ENCODE measurements around the gene MTG1. TPM values are rescaled to one million over a fixed set of nuclear protein-coding genes. Genes with fewer than 3 reads are reported as not detected.
"Not testable (repeated sequence)": the region's sequence is repeated elsewhere in the genome, so short reads cannot be mapped to it uniquely, and the experiment has no call there.

MTG1 gene
- total RNA-seq, 1 donor from 2014 or later: 47.3 TPM

GRCh38 chr10:133396035-133396624 lies 2.2 kb downstream of the MTG1 start:
- ATAC-seq: no peak
- DNase-seq (ENCODE audit: low spot score): no peak

GRCh38 chr10:133397938-133398337 lies 4.0 kb downstream of the MTG1 start:
- no peak for DNase-seq (ENCODE audit: low spot score)
- no peak for ATAC-seq

DNA sequence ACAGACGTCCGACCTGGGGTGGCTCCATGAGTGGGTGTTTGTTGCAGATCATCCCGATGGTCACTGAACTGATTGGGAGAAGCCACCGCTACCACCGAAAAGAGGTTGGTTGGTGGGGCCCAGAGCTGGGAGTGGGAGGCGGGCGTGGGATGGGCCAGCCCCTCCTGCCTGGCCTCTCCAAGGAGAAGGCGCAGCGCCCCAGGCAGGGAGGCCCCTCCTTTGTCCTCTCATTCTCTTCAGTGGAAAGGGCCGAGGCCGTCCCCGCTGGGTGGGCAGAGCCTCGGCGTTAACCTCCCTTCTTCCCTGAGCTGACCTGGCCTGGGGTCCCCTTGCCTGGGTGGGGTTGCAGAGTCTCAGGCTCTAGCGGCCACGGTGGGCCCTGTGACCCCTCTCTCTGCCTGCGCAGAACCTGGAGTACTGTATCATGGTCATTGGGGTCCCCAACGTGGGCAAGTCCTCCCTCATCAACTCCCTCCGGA lies 5.2 kb downstream of the MTG1 start:
- ATAC-seq (no peak), DNase-seq (ENCODE audit: low spot score) (no peak)

GRCh38 chr10:133400624-133401424 lies 6.9 kb downstream of the MTG1 start:
- DNase-seq (ENCODE audit: low spot score) (peak; percentile 32), ATAC-seq (no peak)

- no peak for DNase-seq (ENCODE audit: low spot score)
- no peak for ATAC-seq
Measured at GRCh38 chr10:133401500-133401899, 7.5 kb downstream of the MTG1 start.

DNA sequence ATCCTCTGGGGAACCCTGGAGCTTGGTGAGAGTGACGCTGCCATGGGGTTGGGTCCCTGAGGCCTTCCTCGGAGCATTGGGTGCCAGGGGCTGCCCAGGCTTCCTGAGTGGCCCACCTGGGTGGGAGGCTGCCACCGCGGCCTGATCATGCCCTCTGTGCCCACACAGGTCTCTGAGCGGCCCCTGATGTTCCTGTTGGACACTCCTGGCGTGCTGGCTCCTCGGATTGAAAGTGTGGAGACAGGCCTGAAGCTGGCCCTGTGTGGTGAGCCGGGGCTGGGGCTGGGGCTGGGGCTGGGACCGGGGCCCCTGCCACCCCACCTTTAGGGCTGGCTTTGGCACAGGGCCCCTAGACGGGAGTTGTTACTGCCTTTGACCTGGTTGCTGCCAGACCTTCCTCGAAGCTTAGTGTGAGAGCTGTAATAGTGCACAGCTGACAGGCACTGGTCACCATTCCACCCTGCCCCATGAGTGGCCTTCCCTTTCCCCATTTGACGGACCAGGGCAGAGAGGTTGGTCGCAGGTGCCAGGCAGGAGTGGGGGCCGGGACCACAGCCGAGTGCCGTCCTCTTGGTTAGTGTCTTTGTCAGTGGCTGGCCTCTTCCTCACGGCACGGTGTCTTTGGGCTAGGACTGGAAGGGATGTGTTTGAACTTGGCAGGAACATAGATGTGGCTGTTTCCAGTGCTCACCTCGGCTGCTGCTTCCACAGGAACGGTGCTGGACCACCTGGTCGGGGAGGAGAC lies 8.2 kb downstream of the MTG1 start:
- ATAC-seq: no peak
- no peak for DNase-seq (ENCODE audit: low spot score)

GRCh38 chr10:133403359-133403758 lies 9.4 kb downstream of the MTG1 start:
- ATAC-seq: no peak

DNA sequence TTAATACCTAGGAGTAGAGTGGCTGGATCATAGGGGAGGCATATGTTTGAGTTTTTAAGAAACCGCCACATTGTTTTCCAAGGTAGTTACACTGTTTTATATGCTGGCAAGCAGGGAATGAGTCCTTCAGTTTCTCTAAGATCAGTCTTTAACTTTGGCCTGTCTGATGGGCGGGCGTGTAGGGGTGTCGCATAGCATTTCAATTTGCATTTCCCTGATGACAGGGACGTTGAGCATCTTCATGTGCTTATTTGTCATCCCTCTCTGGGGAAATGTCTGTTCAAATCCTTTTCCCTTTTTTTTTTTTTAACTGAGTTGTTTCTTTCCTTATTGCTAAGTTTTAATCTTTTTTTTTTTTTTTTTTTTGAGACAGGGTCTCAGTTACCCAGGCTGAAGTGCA lies 9.8 kb downstream of the MTG1 start:
- no peak for DNase-seq (ENCODE audit: low spot score)
- ATAC-seq: no peak

More at GRCh38 chr10:133403359-133403758, 9.4 kb downstream of the MTG1 start:
- no peak for DNase-seq (ENCODE audit: low spot score)

GRCh38 chr10:133405272-133405671 lies 11.3 kb downstream of the MTG1 start:
- DNase-seq (ENCODE audit: low spot score) (no peak), ATAC-seq (no peak)

GRCh38 chr10:133405844-133406527 lies 12.0 kb downstream of the MTG1 start:
- ATAC-seq (no peak), DNase-seq (ENCODE audit: low spot score) (no peak)

DNA sequence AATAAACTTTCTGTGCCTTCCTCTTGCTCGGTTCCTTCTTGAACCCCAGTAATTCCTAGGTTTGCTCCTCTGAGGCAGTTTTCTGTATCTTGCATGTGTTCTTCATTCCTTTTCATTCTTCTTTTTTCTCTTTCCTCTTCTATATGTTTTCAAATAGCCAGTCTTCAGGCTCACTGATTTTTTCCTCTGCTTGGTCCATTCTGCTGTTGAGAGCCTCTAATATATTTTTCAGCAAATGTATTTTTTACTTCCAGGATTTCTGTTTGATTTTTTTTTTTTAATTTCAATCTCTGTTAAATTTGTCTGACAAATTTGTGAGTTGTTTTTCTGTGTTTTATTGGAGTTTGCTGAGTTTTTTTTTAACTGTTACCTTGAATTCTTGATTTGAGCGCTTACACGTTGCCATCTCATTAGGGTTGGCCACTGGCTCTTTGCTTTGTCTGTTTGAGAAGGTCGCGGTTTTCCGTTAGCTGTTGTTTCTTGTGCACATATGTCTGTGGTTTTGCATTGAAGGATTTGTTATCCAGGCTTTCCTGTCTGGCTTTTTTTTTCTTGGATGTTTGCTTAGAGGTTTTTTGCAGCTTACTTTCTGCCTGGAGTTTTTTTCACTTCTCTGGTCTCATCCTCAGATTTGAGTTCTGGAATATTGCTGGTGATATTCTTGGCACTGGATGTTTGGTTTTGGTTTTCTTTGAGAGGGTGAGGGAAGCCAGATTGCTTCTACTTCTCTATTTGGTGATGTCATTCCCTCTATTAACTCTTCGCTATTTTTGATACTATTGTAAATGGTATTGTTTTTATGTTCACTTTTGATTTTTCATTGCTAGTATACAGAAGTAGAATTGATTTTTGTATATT lies 17.8 kb downstream of the MTG1 start:
- no peak for DNase-seq (ENCODE audit: low spot score)
- no peak for ATAC-seq

GRCh38 chr10:133412381-133412711 lies 18.4 kb downstream of the MTG1 start:
- DNase-seq (ENCODE audit: low spot score) (no peak), ATAC-seq (no peak)

- DNase-seq (ENCODE audit: low spot score); ATAC-seq: not testable (repeated sequence)
Measured at GRCh38 chr10:133414401-133414800, 20.4 kb downstream of the MTG1 start.

GRCh38 chr10:133415752-133416151 lies 21.8 kb downstream of the MTG1 start:
- ATAC-seq (no peak), DNase-seq (ENCODE audit: low spot score) (no peak)

- ATAC-seq (no peak), DNase-seq (ENCODE audit: low spot score) (no peak)
Measured at GRCh38 chr10:133418289-133418993, 24.5 kb downstream of the MTG1 start.

GRCh38 chr10:133419211-133419950 lies 25.4 kb downstream of the MTG1 start:
- no peak for ATAC-seq
- DNase-seq (ENCODE audit: low spot score): no peak

DNA sequence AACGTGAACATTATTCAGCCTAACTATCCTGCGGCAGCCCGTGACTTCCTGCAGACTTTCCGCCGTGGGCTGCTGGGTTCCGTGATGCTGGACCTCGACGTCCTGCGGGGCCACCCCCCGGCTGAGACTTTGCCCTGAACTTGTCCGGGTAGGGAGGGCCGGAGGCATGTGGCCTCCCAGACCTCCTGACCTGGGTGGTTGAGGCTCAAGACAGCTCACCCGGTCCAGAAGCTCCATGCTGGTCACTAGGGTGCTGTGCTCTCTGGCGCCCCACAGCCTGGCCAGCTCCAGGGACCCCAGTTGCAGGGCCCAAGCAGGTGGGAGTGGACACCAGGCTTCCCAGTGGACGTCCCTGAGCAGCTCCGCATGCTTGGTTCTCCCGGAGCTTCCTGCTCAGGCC lies 26.1 kb downstream of the MTG1 start:
- no peak for DNase-seq (ENCODE audit: low spot score)
- ATAC-seq: no peak

DNA sequence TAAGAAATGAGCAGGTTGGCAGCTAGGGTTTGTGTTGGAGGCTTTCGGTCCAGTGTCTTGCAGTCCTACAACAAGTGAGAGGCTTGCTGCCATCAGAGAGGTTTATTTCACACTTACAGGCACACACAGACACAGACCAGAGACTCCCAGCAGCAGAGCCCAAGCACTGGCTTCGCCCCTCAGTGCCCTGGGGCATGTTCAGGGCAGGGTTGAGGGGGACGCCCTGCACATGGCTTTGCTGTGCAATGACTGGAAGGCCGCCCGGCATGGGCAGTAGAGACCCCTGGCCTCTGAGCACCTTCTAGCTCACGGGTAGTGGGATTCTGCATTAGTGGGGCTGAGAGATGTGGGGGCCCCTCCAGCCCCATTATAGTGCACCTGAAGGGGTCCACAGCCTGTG lies 26.6 kb downstream of the MTG1 start:
- DNase-seq (ENCODE audit: low spot score): no peak
- no peak for ATAC-seq
